HS-5 (cell line): ENCODE measurements around the gene RAI1.
A peak's percentile ranks its signal among the peaks of the same experiment; 100 is the strongest.

Experiments
- DNase-seq: peaks from one replicate; pipeline ENCODE4 v3.0.0-alpha.2; 2012; ENCODE audit warnings: low read depth

The RAI1 gene

DNA sequence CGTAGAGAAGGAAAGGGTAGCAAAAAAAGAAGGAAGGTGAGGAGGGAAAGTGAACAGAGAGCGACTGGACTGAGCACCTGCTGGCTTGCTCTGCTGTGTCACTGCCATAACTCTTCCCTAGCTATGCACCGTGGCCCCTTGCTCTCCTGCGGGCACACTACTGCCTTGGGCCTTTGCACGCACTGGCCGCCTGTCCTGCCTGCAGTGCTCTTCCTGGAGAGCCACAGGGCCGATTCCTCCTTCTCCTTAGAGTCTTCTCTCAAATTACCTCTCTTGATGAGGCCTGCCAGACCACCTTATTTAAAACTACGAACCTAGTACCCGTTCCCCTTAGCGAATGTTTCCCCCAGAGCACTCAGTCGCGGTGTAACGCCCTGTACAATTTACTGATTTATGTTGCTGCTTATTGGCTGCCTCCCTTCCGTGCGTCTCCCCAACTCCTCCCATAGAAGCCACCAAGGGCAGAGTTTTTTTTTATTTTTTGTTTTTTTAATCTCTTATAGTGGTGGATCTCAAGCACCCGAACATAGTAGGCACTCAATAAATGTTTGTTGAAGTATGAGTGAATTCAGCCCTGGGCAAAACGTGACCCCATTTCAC is 70.3 kb downstream of the RAI1 start:
- no peak for DNase-seq

DNA sequence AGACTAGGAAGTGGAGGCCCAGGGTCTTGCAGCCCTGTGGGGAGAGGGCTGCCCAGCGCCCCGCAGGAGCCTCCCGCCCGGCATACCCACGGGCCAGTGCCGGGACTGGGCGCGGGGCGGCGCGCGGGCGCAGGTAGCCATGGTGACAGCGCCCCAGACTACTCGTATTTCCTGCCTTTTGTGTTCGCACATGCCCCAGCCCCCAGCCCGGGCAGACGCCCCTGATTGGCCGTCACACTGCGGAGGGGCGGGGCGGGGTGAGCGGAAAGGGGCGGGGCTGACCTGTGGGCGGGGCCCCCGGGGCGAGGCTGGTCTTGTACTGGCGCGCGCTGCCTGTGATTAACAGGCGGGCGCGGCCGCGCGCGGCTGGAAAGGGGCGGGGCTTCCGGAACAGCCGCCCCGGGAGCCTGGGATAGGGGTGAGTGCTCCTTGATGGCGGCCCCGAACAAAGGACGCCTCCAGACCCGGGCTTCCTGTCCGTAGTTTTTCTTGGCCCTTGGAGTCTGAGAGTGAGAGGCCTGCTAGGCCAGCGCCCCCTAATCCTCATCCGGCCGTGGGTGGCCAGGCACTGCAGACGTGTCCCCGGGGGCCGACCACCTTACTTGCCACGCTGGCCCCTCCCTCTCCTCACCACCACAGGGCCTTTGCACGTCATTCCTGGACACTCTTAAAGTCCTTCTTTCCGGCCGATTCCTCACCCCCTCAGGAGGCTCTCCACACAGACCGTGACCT is 71.0 kb downstream of the RAI1 start:
- peak; percentile 61 for DNase-seq

DNA sequence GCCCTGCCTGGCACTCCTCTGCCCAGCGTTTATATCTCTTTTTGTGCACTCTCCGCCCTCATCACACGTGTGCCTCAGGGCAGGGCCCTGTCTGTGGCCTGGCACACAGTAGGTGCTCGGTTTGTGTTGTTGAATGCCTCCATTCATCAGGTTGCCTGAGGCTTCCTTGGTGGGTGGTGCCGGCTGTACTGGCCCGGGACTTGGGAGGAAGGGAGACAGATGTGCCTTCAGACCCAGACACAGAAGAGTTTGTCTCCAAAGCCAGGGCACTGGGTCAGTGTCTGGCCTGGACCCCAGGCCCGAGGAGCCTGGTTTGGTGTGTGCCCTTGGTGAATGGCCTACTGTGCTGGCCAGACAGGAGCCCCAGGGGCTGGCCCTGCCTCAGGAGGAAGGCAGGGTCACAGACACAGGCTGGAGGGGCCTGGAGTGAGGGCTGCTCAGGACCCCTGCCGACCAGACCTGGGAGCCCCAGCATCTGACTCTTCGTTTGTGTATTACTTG is 71.6 kb downstream of the RAI1 start:
- DNase-seq = no peak

DNA sequence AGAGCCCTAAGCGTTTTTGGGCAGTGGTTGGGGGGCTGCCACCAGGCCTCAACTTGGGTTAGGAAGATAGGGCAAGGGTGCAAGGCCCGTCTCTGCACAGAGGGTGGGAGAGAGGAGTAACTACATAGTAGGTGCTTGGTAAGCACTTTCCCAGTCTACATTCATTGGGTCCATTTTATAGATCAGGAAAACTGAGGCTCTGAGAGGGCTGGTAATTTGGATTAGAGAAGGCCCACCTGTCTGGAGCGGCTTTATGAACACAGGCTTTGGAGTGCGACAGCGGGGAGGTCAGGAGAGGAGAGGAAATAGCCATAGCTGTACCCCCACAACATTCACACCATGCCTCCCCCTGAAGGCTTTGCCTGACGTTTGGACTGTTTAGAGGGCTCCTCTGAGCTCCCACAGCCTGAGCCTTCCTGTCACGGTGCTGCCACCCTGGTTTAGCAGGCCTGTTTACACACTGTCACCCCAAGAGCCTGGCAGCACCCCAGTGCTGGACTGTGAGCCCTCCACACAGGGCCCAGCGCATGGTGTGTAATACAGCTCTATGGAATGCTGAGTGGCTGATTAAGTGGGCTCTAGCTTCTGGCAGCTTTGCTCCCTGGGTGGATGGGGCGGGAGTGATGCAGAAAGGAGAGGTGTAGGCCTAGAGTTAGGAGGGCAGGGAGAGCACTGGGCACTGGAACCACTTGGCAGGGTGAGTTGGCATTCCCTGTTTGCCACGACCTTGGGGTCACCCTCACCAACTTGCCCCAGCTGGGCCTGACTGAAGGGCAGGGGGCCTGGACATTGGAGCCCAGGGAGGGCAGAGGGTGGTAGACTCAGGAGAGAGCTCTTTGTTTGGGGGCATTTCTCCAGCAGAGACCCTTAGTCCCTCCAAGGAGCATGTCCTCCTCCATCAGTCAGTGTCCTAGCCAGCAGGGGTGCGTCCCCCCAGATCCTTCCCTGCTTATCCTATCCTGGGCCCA is 73.7 kb downstream of the RAI1 start:
- DNase-seq = no peak

DNA sequence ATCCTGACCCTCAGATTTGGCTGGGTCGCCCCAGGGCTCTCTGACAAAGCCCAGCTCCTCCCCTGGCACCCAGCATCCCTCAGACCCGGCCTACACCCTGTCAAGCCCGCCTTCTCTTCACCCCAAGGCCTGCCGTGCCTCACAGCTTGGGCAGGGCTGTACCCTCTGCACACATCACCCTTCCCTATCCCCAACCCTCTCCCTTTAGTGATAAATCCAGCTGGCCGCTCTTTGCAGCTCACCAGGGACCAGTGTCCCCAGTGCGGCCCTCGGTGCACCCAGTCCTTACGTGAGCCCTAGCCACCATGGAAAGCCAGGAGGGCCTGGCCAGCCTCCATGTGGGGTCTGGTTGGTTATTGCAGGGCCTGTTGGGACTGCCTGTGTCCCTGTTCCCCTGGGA is 74.5 kb downstream of the RAI1 start:
- DNase-seq = no peak

DNA sequence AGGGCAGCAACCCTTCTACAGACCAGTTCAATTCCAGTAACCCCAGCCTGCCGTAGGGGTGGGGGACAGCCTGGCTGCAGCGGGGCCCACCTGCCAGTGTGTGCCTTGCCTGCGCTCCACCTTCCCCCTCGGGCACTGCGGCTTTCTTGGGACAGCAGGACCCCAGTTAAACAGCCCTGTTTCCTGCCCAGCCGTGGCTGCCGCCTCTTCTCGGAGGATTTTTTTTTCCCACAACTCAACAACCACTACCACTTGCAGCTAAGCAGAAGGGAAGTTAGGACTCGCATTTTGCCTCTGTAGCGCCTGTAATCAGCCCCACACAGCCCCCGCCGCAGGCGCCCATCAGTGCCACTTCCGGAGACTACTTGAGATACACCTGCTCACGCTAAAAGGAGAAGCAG is 76.1 kb downstream of the RAI1 start:
- DNase-seq = no peak

DNA sequence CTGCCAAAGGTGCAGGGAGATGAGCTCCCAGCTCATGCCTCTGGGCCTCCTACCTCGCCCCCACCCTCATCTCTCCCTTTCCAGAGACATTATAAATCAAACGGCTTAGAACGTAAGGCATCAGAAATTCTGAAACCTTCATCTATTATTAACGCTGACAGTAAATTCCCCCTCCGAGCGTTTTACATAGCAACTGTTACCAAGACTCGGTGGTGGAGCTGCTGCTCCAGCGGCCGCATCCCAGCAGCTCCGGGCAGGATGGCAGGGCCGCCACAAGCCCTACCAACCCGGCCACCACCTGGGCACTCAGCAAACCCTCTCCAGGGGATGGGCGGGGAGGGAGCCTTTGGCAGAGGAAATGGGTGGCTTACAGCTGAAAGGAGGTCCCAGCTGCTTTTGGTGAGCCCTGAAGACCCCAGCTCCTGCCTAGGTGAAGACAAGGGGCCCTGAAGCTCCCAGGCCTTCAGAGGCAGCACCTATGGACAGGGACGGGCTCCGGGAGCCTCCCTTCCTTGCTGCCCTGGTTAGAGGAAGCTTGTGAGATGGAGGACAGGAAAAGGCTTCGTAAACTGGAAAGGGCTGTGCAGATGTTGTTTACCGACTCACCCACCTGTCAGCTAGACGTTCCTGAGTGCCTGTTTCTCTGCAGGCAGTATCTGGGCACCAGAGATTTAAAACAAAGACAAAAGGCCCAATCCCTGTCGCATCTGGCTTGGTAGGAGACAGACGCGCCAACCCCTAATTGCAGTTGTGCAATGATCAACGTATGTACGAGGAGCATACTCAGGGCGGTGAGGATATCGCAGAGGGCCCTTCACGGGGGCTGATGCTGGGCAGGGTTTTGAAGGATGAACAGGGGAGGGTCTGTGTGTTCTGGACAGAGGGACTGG is 76.9 kb downstream of the RAI1 start:
- DNase-seq = no peak

DNA sequence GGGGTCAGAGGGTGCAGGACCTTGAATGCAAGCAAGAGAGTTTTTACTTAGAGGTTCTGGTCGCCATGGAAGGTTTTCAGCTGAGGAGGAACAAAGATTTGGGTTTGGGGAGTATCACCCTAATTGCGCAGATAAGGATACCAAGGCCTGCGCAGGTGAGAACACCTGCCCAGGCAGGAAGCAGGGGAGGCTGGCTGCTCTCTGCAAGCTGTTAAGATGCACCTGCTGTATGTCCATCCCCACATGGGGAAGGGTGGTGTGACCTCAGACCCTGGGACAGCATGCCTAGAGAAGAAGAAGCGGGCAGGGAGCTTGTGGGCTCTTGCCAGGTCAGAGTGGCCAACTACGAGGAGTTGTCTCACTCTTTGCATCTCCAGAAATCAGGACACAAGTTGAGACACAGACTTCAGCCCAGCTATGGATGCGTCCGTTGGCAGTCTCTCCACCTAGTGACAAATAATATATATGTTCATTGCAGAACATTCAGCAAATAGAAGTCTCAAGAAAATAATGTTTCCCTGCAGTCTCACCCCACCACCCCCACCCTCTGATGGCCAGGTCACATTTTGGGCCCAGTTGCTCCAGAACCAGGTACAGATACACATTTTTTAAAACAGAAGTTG is 77.8 kb downstream of the RAI1 start:
- no peak for DNase-seq

DNA sequence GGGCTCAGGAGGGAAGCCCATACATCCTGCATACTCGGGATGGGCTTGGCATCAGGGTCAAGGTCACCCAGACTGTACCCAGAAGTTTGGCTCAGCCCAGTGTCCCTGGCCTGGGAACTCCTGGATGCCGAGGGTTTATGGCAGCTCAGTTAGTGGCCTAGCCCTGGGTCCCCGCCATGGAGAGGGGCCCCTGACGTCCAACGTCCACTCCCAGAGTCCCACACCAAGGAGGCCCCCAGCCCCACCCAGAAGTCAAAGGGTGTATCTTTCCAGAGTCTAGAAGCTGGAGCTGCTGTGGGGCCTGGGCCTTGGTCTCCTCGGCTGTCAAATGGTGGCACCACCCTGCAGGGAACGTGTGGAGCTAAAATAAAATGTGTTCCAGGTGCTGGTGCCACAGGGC is 79.1 kb downstream of the RAI1 start:
- no peak for DNase-seq

DNA sequence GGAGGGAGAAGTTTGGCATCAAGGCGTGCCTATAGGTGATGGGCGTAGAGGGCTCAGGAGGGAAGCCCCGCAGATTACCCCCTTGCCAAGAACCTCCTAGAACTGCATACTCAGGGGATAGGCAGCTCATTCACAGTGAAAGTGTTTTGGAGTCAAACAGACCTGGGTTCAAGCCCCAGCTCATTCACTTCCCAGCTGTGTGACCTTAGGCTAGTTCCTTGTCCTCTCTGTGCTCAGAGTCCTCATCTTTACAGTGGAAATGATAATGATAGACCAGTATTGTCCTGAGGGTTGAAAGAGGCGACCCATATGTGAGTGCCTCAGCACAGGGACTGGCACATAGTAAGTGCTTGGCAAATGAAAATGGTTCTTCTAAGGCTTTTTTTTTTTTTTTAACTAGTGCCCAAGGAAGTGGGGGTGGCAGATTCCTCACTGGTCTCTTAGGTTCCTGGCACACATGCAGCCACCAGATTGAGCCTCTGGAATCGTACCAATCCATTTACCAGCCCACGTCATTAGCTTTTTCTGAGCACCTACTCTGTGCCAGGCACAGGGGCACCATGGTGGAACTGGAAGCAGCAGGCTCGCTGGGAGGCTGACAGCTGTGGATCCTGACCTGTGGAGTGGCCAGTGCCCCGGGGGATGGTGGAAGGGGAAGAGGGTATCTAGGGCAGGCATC is 79.8 kb downstream of the RAI1 start:
- DNase-seq = no peak

DNA sequence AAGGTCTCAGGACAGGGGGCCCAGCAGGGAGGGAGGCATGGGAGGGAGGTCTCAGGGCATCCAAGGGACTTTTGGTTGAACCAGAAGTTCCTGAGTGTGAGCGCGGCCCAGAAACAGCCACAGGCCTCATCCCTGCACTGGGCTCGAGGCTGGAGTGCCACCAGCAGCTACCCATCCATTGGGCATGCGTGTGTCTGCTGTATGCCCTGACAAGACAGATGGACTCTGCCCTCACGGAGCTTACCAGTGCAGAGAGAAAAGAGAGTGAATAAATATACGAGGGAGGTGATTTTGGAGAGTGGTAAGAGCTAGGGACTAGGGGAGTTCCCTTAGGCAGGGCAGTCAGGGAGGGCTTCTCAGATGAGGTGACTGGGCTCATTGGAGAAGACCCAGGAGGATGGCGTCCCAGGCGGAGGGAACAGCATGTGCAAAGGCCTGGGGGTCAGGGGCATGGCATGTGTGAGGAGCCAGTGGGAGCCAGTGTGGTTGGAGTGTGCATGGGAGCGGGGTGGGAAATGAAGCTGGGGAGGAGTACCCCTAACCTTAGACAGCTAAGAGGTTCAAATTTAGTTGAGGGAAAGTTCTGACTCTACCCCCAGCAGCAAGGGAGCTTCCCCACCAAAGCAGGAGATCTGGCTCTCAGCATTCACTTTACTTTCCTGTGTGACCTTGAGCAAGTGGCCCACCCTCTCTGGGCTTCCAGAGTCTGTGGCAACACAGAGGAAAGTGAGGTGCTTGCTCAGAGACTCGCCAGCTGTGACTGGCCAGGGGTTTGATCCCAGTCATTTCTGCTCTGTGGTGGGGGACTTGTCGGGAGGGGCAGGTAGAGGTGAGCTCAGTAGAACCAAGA is 80.9 kb downstream of the RAI1 start:
- no peak for DNase-seq

DNA sequence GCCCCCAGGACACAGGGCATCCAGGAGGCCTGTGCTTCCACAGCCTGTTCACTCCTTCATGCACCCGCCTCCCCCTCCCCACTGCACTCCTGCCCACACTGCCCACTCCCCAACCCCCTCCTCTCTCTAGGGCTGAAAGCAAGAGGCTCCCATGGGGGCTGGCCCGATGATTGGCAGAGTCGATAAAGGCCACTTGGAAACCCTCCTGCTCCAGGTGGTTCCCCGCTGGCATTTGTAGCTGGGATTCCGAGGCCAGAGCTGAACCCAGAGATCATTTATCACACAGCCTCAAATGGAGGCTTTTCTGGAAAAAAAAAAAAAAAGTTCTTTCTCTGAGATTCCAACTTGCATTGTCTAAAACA is 81.5 kb downstream of the RAI1 start:
- no peak for DNase-seq

DNA sequence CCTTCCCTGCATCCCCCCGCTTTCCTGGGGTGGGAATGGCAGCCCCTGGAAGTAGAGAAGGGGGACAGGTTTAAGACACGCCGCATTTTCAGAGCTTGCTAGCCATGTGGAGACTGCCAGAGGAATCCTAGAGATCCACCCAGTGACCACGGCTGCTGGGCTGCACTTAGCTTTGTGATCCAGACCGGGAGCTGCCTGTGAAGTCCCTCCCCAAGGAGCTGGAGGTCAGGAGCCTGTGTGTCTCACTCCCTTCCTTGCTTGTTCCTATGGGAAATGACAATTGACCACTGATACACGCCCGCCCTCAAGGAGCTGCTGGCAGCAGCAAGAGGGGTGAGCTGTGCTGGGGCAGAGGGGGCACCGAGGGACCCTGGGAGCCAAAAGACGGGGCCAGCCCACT is 81.9 kb downstream of the RAI1 start:
- DNase-seq = no peak

DNA sequence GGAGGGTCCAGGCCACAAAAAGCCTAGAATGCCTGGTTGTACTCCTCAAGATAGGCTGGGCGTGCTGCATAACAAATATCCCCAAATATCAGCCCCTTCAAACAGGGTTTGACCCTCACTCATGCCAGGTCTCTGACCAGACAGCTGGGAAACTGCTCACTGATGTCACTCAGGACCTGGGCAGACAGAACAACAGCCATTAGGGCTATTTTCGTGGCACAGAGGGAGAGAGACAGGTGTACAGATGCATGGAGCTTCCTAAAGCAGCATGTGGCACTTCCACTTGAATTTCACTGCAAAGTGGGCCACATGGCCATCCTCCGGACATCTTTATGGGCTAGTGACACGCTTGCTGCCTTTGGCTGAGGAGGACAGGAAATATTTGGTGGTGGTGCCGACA is 82.5 kb downstream of the RAI1 start:
- DNase-seq = no peak

DNA sequence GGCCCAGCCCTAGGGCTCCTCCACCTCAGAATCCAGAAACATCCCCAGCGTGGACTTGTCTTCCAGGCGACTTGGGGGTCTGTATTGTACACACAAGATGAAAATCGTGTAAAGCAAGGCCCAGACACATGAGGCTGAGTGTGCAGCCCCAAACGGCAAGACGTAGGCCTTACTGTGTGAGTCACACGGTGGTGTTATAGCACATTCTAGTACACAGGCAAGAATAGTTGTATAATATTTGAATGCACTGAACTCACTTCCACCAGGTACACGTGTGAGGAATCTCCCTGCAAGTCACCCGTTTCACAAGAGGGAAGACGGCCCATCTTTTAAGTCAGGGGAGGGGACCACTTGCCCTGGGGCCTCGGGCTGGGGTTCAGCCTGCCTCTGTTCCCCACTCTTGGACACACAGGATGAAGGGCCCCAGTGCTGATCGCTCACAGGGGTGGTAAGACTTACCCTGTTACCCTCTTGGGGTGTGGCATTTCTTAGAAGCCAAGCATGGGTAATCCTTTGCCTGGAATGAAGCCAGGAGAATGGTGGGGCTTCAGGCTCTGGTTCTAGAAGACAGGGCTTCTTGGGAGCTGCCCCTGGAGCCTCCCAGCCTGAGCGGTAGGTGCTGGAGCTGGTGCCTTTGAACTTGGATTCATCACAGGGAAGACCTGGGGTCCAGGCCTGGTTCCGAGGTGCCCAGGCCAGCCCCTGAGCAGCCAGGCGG is 84.3 kb downstream of the RAI1 start:
- DNase-seq = no peak

DNA sequence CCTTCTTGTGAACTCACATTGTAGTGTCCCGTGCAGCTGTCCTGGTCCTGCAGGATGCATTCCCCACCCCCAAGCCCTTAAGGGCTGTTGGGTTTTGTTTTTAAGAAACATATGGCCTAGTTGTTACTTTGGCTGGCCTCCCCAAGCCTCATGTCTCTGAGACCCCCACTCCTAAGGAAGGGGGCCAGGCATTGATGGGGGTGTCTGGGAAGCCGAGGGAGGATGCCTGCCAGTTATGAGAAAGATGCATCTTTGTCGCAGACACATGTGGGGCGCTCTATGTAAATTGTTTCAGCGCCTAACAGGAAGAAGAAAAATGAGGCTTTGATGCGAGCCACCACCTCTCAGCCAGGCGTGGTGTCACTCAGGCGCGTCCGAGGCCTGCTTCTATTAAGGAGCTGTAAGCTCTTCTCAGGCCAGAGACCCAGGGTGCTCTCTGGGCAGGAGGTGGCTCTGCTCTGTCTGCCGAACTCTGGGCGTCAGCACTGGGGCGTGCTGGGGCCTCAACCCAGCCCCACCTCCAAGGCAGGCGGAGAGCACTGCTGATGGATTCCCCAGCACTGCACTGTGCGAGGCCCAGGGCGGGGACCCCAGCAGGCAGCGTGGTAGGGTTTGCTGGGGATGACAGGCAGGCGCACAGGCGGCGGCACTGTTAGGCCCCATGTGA is 85.0 kb downstream of the RAI1 start:
- no peak for DNase-seq

DNA sequence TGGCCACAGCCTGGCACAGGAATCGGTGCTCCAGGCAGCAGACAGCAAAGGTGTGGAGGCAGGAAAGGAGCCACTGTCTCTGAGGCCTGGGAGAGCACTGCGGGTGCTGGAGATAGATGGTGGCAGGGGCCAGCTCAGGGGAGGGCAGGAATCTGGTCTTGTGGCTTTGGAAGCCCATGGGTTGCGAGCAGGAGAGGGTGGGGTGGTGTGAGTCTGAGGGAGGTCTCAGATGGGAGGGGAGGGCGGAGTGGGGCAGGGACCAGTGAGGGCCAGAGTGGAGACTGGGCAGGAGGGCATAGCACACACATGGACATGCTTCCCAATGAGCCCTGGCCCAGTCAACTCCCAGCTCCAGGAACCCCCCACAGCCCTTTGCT is 85.5 kb downstream of the RAI1 start:
- DNase-seq = no peak

DNA sequence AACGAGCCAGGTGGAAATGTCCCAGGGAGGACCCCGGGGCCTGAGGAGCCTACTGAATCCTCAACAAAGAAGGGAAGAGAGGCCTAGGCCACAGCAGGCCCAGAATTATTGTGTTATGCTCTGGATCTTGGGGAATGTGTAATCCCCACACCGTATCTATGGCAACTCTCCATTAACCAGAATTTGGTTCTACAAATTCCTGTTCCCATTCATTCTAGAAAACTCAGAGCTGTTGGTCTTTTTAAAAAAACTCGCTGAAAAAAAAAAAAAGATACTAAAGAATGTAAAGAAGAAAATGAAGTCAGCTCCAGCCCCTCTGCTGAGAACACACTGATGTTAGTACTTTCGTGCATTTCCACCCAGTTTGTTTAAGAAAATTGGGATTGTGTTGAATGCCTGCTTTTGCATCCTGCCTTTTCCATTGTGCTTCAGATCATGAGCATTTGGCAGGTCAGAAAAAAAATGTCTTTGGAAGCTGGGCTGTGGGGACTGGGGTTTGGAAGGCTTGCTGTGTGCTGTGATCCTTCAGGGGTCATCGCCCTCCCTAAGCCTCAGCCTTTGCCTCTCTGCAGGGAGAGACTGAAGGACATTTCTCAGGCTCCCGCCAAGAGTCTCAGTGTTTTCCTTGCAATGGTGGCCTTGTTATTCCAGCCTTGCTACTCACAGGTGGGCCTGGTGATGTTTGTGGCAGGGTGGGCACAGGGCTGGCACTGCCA is 86.1 kb downstream of the RAI1 start:
- no peak for DNase-seq
